HG02623 (cell line): Measurements from ENCODE around the gene MTA2.

Experiments
- ATAC-seq: cut with Tn5 transposase; IDR thresholded peaks from one replicate; pipeline ENCODE4 v1.9.1; 2021; ENCODE audit warnings: moderate library complexity; ENCODE audit not compliant: unreplicated experiment

MTA2 gene

DNA sequence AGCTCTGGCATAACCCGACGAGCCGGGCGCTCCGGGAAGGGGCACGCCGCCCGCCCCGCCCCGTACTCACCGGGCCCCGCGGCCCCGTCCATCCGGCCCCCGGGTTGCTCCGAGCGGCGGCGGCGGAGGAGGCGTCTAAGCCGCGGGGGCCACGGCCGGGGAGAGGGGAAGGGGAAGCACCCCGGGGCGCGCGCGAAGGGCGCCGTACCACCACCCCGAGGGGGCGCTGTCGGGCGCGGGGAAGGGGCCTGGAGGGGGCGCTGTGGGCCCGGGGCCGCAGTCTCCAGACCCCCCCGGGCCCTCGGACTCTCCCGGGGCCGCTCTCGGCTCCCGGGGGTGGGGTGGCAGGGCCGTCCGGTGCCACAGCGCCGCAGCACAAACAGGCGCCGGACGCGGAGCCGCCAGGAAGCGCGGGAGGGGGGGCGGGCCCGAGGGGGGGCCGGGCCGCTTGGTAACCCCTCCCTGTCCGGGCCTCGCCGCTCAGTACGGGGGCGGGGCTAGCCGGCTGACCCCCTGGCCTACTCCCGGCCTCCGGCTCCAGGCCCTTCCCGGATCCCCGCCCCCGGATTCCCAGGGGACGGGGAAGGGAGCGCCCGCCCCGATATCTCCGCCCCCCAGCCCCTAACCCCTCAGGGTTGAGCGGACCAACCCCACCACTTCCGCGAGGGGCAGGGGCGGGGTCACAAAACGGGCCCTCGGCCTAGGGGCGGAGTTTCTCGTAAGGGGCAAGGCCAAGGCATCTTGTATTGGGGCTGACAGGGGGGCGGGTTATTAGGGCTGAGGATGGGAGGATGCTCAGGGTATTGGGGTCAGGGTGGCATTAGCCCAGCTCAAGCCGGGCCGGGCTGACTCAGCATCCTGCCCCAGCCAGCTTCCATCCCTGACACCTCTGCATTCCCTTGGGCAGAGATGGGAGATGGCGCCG, 11.0 kb upstream of the MTA2 start, which contains the start of the genes EML3 and ROM1:
Gene EML3, minus strand, starts transcription at position 410 of the 925 bp plus-strand sequence. Its CDS starts 318 bp downstream, at position 92.
Gene ROM1, plus strand, starts transcription at position 892 of the 925 bp plus-strand sequence. Its CDS starts 25 bp downstream, at position 917.
- peak; percentile 56 for ATAC-seq

DNA sequence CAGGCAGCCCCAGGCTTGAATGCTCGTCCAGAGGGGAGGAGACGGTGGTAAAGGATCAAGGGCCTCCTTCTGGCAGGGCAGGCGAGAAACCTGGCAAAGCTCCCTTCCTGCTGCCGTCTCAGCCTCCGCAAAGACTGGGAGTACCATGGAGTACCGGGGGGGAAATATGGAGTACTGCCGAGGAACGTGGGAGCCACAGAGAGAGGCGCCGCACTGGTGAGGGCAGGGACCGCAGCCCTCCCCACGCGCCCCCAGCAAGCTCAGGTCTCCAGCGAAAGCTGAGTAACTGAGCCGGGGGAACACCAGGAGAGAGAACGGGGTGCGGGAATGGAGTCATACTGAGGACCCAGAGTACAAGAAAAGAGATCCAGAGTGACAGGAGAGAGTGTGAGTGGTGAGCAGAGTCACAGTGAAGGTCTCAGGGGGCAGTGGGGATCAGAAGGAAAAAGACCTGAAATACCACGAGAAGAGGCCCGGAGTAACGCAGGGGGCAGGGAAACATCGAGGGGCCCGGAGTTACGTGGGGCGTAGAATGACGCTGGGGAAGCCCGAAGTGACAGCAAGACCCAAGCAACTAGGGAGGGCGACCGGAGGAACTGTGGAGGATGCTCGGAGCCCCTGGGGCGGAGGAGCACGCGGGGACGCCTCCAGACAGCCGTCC, 10.2 kb upstream of the MTA2 start:
- ATAC-seq = peak; percentile 23

DNA sequence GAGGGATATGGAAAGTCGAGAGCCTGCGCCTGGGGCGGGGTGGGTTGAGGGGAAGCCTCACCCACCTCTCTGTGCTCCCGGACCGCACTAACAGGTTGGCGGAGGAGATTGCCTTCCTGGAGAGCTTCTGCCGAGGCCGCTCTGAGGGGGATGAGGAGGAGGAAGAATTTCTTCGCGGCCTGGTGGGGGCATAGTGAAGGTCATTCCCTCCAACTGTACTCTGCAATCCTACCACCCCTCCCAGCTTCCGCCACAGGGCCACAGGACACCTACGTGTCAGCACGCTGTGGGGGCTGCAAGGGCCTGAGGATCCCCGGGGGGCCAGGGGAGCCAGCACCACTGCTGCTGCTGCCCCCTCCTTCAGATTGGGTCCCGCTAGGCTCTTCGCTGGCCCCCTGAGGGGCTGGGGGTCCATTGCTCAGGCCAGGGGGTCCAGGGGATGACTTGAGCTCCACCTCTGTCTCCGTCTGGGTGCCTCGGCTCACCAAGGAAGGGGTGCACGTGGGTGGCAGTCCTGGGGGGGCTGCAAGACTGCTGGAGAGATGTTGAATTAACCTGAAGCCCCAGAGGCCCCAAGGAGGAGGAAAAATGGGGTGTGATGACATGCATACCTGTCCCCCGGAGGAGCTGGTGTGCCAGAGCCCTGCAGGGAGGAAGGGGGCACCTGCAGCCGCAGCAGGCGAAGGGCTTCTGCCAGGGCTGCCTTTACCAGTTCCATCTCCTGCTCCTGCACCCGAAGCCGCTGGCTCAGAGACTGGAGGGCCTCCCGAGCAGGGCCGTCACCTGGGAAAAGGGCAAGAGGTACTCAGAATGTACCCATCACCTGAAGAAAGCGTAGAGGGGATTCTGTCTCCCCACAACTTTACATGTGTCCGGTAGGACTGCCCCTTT, 9.4 kb upstream of the MTA2 start:
- ATAC-seq = no peak

DNA sequence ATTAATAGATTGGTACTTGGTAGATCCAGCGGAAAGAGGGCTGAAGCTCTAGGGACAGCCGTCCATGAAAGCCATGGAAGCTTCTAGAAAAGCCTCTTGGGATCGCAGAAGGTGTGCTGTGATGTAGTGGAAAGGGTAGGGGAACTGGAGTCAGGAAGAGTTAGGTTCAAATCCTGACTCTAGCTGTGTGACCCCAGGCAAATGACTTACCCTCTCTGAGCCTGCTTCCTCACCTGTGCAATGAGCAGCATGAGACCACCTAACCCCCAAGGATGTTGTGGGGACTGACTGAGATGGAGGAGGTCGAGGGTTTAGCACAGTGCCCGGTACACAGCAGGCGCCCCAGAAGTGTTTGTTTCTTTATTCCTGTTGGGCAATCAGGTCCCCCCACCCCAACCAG, 8.7 kb upstream of the MTA2 start:
- ATAC-seq = no peak

DNA sequence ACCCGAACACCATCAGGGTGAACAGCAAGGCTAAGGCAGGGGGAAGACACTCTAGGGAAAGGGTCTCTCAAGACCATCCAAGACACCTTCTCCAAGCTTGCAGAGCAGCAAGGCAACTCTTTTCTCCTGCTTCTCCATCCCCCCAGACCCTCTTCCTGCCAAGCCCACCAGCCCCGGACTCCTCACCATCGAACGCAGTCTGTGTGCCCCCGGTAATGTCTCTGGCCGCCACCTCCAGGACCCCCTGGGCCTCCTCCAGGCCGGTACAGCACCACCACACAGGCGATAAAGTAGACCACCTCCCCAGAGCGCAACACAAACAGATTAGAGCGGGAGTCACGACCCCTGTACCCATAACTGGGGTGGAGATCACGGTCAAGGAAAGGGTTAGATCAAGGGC, 7.1 kb upstream of the MTA2 start:
- ATAC-seq = no peak

DNA sequence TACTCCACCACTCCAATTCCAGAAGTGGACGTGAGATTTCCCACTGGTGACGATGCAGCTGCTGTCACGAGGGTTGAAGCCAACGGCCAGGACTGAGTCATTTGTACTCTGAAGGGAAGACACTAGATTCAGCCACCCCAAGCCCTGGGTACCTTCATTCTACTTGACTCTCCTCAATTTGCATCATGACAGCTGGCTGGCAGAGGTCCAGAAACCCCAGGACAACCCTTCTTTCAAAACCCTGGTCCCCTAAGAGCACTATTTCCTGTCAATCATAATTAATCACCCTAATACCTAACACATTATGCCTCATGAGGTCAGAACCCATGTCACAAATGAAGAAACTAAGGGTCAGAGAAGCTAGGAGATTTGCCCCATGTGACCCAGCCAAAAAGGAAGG, 6.0 kb upstream of the MTA2 start:
- no peak for ATAC-seq

- ATAC-seq = no peak
Measured at GRCh38 chr11:62605902-62606301, 4.2 kb upstream of the MTA2 start.

DNA sequence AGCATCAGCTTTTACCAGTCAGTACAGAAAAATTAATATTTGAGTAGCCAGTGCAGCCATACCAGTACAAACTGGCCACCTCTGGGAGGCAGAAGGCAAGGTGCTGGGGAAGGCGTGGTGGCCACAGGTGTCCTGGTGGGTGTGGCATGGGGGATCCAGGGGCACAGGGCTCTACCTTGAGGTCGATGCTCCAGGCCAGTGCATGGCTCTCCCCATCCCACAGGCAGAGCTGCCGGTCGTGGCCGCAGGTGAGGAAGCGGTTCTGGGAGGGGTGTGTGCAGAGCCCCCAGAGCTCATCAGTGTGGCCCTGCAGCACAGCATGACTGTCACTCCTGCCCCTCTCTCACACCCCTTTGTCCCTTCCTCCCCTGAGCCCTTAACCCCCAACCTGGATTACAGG, 3.8 kb upstream of the MTA2 start:
- no peak for ATAC-seq

GRCh38 chr11:62604460-62605120, 2.9 kb upstream of the MTA2 start:
- no peak for ATAC-seq

- no peak for ATAC-seq
Measured at GRCh38 chr11:62603776-62604299, 2.2 kb upstream of the MTA2 start.

DNA sequence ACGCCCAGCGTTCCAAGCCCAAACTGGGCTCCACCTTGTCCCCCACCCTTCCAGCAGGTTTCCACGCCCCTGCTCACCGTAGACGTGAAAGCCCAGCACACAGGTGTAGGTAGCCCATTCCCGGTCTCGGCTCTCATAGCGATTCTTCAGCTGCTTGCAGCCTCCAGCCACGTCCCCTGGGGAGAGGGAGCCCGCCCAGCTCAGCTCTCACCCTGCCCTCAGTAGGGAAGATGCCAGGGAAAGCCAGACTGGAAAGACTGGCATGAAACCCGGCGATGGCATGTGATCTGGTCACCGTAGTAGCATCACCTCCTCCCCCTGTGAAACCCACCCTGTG, 1.4 kb upstream of the MTA2 start:
- no peak for ATAC-seq

DNA sequence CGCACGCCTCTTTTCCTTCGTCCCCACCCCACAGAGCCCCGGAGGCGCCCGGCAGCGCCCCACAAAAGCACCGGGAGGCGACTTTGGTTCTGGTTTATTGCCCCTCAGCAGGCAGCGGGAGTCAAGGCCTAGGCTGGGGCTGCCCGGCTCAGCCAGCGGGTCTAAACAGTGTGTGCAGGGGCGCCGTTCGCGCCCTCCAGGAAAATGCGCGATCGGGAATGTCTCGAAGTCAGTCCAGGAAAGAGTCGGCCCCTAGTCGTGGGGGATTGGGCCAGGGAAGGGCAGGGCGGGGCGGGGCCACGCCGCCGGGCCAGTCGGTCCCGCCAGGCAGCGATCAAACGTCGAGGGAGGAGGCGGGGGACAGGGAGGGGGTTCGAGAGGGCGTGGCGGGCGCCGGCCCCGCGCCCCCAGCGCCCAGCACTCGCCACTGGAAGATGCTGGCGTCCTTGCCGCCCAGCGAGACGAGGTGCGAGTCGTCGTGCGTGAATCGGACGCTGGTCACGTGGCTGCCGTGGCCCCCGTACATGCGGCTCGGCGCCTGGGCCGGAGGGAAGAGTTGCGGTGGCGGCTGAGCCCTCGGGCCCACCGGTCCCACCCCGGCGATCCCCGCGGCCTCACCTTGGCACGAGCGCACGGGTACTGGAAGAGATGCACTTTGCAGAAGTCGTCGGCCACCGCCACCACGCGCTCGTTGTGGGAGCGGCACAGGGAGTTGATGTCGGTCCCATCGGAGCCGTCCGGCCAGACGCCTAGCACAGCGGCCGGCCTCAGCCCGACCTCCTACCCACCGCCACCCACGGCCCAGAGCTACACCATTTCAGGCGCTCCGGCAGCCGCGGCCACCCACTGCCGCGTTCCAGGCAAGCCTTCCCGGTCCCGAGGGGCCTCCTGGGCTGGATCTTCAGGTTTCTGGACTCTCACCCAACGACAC, 741 bp upstream of the MTA2 start:
- no peak for ATAC-seq

- peak; percentile 10 for ATAC-seq
Measured at GRCh38 chr11:62601122-62601371, 618 bp downstream of the MTA2 start.

DNA sequence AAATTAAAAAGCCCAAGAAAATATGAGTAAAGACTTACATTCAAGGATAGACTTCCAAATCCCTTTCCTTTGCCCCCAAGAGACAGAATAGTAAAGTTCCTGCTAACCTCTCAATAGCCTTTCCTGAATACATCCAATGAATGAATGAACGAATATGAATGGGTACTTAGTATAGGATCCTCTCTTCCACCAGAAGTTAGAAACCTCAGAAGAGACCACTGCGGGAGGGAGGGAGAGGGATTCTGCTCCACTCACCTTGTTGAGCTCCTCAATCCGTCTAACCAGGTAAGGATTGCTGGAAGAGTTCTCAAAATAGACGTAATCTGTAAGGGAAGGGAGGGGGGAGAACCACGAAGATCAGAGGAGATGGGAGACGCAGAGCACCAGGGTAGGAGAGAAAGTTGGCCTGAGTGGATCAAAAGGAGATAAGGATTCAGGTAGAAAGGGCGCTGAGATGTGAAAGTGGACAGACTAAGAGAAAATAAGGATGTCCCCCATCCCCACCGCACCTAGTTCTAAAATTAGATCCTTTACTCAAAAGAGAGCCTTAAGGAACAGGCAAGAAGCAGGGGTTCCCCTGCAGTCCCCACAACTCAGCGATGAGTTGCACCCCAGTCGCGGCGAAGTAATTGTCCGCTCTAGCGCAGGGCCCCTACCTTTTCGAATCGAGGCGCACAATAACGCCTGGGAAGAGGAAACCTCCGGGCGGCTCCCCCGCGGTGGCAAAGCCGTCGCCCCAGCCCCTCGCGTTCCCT, 1.1 kb downstream of the MTA2 start:
- no peak for ATAC-seq

- ATAC-seq = no peak
Measured at GRCh38 chr11:62599901-62600300, 1.8 kb downstream of the MTA2 start.

- ATAC-seq = peak; percentile 37
Measured at GRCh38 chr11:62599069-62599696, 2.5 kb downstream of the MTA2 start.

- ATAC-seq = no peak
Measured at GRCh38 chr11:62595124-62595523, 6.5 kb downstream of the MTA2 start.

DNA sequence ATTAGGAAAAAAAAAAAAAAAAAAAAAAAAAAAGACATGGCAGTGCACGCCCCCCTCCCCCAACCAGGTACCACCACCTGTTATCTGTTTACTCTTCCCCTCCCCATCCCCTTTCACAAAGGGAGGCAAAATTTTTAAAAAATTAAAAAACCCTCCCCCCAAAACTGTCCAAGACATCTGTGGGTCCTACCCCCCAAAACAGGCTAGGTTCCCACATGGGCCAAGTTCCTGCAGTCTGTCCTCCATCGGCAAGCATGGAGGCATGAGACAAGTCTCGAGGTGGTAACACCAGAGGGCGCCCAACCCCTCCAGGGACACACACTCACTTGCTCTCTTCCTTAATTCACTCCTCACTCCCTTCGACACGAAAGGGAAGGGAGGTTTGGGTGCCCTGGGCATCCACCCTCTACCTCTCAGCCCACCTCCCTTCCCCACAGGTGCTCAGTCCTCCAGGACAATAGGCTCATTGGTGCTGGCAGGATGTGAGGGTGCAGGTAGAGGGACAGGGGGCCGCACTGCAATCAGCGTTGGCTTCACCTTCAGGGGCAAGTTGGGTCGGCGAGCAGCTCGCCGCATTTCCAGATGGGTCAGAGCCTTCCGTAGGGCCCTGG, 8.1 kb downstream of the MTA2 start:
- ATAC-seq = no peak
